ENCODE results near the gene NFAT5. TPM values are rescaled to one million over a fixed set of nuclear protein-coding genes. Genes with fewer than 3 reads are reported as not detected.
A peak's percentile ranks its signal among the peaks of the same experiment; 100 is the strongest.
"Not testable (repeated sequence)": the region's sequence is repeated elsewhere in the genome, so short reads cannot be mapped to it uniquely, and the experiment has no call there.

Gene NFAT5
- total RNA-seq, 1 experiment from 2014 or later = 6.1 TPM

- in situ Hi-C loops (cut with HindIII; ENCODE audit: low pct_unique_long_range_greater_than_20kb, low sequenced_read_pairs); DNase-seq (ENCODE audit: low read depth): not testable (repeated sequence)
Measured at GRCh38 chr16:69584493-69584892, 18.7 kb downstream of the NFAT5 start.

- in situ Hi-C loops (cut with HindIII; ENCODE audit: low pct_unique_long_range_greater_than_20kb, low sequenced_read_pairs) = no loop called here
- DNase-seq (ENCODE audit: low read depth) = no peak
Measured at GRCh38 chr16:69589434-69590269, 23.9 kb downstream of the NFAT5 start.

- no peak for DNase-seq (ENCODE audit: low read depth)
- in situ Hi-C loops (cut with HindIII; ENCODE audit: low pct_unique_long_range_greater_than_20kb, low sequenced_read_pairs) = no loop called here
Measured at GRCh38 chr16:69590590-69590989, 24.8 kb downstream of the NFAT5 start.

- in situ Hi-C loops (cut with HindIII; ENCODE audit: low pct_unique_long_range_greater_than_20kb, low sequenced_read_pairs) = no loop called here
- no peak for DNase-seq (ENCODE audit: low read depth)
Measured at GRCh38 chr16:69593751-69594255, 28.0 kb downstream of the NFAT5 start.

GRCh38 chr16:69595127-69596036 is 29.6 kb downstream of the NFAT5 start:
- DNase-seq (ENCODE audit: low read depth) = no peak
- in situ Hi-C loops (cut with HindIII; ENCODE audit: low pct_unique_long_range_greater_than_20kb, low sequenced_read_pairs) = no loop called here

GRCh38 chr16:69596801-69597200 is 31.0 kb downstream of the NFAT5 start:
- in situ Hi-C loops (cut with HindIII; ENCODE audit: low pct_unique_long_range_greater_than_20kb, low sequenced_read_pairs) = no loop called here
- DNase-seq (ENCODE audit: low read depth) = no peak

GRCh38 chr16:69598045-69598444 is 32.3 kb downstream of the NFAT5 start:
- DNase-seq (ENCODE audit: low read depth) = no peak
- in situ Hi-C loops (cut with HindIII; ENCODE audit: low pct_unique_long_range_greater_than_20kb, low sequenced_read_pairs) = no loop called here

GRCh38 chr16:69599731-69600130 is 34.0 kb downstream of the NFAT5 start:
- DNase-seq (ENCODE audit: low read depth) = no peak
- in situ Hi-C loops (cut with HindIII; ENCODE audit: low pct_unique_long_range_greater_than_20kb, low sequenced_read_pairs) = no loop called here

GRCh38 chr16:69600202-69600601 is 34.4 kb downstream of the NFAT5 start:
- in situ Hi-C loops (cut with HindIII; ENCODE audit: low pct_unique_long_range_greater_than_20kb, low sequenced_read_pairs) = no loop called here

GRCh38 chr16:69601250-69601649 is 35.5 kb downstream of the NFAT5 start:
- DNase-seq (ENCODE audit: low read depth) = no peak
- in situ Hi-C loops (cut with HindIII; ENCODE audit: low pct_unique_long_range_greater_than_20kb, low sequenced_read_pairs) = no loop called here

More at GRCh38 chr16:69600202-69600601, 34.4 kb downstream of the NFAT5 start:
- DNase-seq (ENCODE audit: low read depth) = no peak

GRCh38 chr16:69606985-69607384 is 41.2 kb downstream of the NFAT5 start:
- no peak for DNase-seq (ENCODE audit: low read depth)
- in situ Hi-C loops (cut with HindIII; ENCODE audit: low pct_unique_long_range_greater_than_20kb, low sequenced_read_pairs) = no loop called here

GRCh38 chr16:69607674-69608073 is 41.9 kb downstream of the NFAT5 start:
- in situ Hi-C loops (cut with HindIII; ENCODE audit: low pct_unique_long_range_greater_than_20kb, low sequenced_read_pairs) = no loop called here

GRCh38 chr16:69610356-69610755 is 44.6 kb downstream of the NFAT5 start:
- in situ Hi-C loops (cut with HindIII; ENCODE audit: low pct_unique_long_range_greater_than_20kb, low sequenced_read_pairs) = no loop called here
- no peak for DNase-seq (ENCODE audit: low read depth)

More at GRCh38 chr16:69607674-69608073, 41.9 kb downstream of the NFAT5 start:
- no peak for DNase-seq (ENCODE audit: low read depth)

GRCh38 chr16:69611103-69611640 is 45.4 kb downstream of the NFAT5 start:
- in situ Hi-C loops (cut with HindIII; ENCODE audit: low pct_unique_long_range_greater_than_20kb, low sequenced_read_pairs) = no loop called here
- no peak for DNase-seq (ENCODE audit: low read depth)

GRCh38 chr16:69613378-69614154 is 47.8 kb downstream of the NFAT5 start:
- DNase-seq (ENCODE audit: low read depth) = peak; percentile 37
- in situ Hi-C loops (cut with HindIII; ENCODE audit: low pct_unique_long_range_greater_than_20kb, low sequenced_read_pairs) = no loop called here

- in situ Hi-C loops (cut with HindIII; ENCODE audit: low pct_unique_long_range_greater_than_20kb, low sequenced_read_pairs) = no loop called here
- no peak for DNase-seq (ENCODE audit: low read depth)
Measured at GRCh38 chr16:69615528-69615927, 49.8 kb downstream of the NFAT5 start.

- DNase-seq (ENCODE audit: low read depth) = no peak
- in situ Hi-C loops (cut with HindIII; ENCODE audit: low pct_unique_long_range_greater_than_20kb, low sequenced_read_pairs) = no loop called here
Measured at GRCh38 chr16:69616082-69616481, 50.3 kb downstream of the NFAT5 start.

GRCh38 chr16:69618307-69618706 is 52.5 kb downstream of the NFAT5 start:
- in situ Hi-C loops (cut with HindIII; ENCODE audit: low pct_unique_long_range_greater_than_20kb, low sequenced_read_pairs) = no loop called here
- no peak for DNase-seq (ENCODE audit: low read depth)

Data from Caki2 (cell line).